ENCODE data around the gene RAB6A.

Gene RAB6A

DNA sequence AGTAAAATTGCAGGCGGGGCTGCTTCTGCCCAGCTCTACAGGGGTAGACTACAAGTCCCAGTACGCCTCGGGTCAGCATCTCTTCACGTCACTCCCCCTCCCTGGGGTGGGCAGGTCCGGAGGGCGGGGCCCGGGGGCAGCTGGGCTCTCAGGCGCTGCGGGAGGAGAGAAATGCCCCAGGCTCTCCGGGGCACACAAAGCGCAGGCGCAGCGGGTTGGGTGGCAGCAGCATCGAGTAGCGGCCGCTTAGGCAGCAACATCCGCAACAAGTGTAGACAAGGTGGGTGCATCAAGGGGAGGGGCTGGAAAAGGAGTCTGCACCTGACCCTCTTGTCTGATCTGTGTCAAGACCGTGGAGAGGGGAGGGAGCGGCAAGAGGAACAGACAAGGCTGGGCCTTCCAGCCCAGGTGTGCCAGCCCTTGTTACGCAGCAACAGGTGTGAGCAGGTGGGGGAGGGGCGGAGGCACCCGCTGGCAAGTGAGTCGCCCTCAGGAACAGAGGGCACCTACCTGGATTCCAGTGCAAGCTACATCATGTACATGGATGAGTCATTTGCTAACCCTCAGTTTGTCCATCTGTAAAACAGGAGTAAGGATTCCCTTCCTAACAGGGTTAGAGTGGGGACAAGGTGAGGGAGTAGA, 113.3 kb downstream of the RAB6A start:
- peak overlapping the region; percentile 95 for H3K27ac ChIP-seq
- TF ChIP-seq, protein P1, sequence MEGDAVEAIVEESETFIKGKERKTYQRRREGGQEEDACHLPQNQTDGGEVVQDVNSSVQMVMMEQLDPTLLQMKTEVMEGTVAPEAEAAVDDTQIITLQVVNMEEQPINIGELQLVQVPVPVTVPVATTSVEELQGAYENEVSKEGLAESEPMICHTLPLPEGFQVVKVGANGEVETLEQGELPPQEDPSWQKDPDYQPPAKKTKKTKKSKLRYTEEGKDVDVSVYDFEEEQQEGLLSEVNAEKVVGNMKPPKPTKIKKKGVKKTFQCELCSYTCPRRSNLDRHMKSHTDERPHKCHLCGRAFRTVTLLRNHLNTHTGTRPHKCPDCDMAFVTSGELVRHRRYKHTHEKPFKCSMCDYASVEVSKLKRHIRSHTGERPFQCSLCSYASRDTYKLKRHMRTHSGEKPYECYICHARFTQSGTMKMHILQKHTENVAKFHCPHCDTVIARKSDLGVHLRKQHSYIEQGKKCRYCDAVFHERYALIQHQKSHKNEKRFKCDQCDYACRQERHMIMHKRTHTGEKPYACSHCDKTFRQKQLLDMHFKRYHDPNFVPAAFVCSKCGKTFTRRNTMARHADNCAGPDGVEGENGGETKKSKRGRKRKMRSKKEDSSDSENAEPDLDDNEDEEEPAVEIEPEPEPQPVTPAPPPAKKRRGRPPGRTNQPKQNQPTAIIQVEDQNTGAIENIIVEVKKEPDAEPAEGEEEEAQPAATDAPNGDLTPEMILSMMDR (IDR thresholded peaks at IDR 0.05; ENCODE audit: low read depth, low read length) = no peak
- peak overlapping the region; percentile 74 for H3K4me3 ChIP-seq (ENCODE audit: low read depth, low read length)
- DNase-seq = peak; percentile 97
- H3K36me3 ChIP-seq = peaks cover 3% of the 10 kb centered on the region; the same call in 1 of the 2 replicates
- no peaks in the 10 kb centered on the region for H3K27me3 ChIP-seq (ENCODE audit: insufficient read depth, low read depth, severe bottlenecking)
- no peaks in the 10 kb centered on the region for H3K9me3 ChIP-seq (ENCODE audit: severe bottlenecking)

DNA sequence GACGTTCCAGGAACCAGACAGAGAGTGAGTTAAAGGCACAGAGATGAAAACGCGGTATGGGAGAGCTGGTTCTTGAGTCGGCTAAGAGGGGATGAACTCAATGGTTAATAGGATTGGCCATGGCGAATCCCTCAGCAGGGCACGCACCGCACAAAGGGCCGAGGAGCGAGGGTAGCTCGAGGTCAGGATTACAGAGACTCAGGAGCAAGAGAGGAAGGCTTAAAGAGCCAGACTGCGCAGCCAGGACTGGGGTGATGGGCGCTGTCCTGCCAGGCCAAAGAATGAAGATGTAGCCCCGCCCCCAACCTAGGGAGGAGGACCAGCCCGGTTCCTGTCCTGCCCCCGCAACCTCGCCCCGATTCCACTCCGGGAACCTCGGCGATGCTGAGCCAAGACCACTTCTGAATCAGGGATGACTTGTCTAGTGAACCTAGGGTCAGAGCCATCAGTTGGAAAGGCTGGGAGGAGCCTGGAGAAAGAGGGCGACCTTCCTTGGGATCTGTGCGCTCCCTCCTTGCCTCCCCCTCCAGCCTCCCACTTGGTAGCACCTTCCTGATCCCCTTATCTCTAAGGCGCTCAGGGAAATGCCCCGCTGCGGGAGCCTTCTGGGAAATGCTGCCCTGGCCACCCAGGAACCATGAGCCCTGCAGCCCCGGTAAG, 114.8 kb downstream of the RAB6A start, which contains the start of gene PLEKHB1:
Gene PLEKHB1, plus strand, starts transcription at position 610 of the 660 bp plus-strand sequence. Its CDS starts 28 bp downstream, at position 638.
- Histone ChIP-seq H3K27ac (peak within 1 kb of the TSS; percentile 95), H3K36me3 (peaks cover 3% of the 10 kb centered on the region; the same call in 1 of the 2 replicates), H3K27me3 (ENCODE audit: insufficient read depth, low read depth, severe bottlenecking) (no peaks in the 10 kb centered on the region), H3K4me3 (ENCODE audit: low read depth, low read length) (peak within 1 kb of the TSS; percentile 74), H3K9me3 (ENCODE audit: severe bottlenecking) (no peaks in the 10 kb centered on the region)
- TF ChIP-seq, protein P1 (IDR thresholded peaks at IDR 0.05; ENCODE audit: low read depth, low read length) = no peak
- peak; percentile 99 for DNase-seq

- Histone ChIP-seq H3K27ac (peak overlapping the region; percentile 95), H3K36me3 (peaks cover under 1% of the 10 kb centered on the region; the same call in 1 of the 2 replicates), H3K9me3 (ENCODE audit: severe bottlenecking) (no peaks in the 10 kb centered on the region), H3K27me3 (ENCODE audit: insufficient read depth, low read depth, severe bottlenecking) (no peaks in the 10 kb centered on the region), H3K4me3 (ENCODE audit: low read depth, low read length) (peak overlapping the region; percentile 55)
- TF ChIP-seq, protein P1 (IDR thresholded peaks at IDR 0.05; ENCODE audit: low read depth, low read length) = no peak
- DNase-seq = peak; percentile 84
Measured at GRCh38 chr11:73645121-73645969, 115.5 kb downstream of the RAB6A start.

DNA sequence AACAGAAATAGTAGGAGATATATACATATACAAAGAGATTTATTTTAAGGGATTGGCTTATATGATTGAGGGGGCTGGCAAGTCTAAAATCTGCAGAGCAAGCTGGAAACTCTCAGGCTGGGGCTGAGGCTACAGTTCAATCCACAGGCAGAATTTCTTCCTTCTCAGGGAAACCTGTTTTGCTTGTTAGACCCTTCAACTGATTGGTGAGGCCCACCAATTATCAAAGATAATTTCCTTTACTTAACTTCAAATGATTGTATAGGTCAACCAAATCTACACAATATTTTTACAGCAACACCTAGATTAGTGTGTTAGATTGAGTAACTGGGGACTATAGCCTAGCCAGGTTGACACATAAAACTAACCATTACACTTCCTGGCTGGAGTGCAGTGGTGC, 119.2 kb downstream of the RAB6A start:
- H3K27ac ChIP-seq = no peak overlapping the region
- H3K9me3 ChIP-seq (ENCODE audit: severe bottlenecking) = no peaks in the 10 kb centered on the region
- H3K27me3 ChIP-seq (ENCODE audit: insufficient read depth, low read depth, severe bottlenecking) = no peaks in the 10 kb centered on the region
- no peak for DNase-seq
- no peaks in the 10 kb centered on the region for H3K36me3 ChIP-seq
- H3K4me3 ChIP-seq (ENCODE audit: low read depth, low read length) = no peak overlapping the region
- TF ChIP-seq, protein P1 (IDR thresholded peaks at IDR 0.05; ENCODE audit: low read depth, low read length) = no peak

DNA sequence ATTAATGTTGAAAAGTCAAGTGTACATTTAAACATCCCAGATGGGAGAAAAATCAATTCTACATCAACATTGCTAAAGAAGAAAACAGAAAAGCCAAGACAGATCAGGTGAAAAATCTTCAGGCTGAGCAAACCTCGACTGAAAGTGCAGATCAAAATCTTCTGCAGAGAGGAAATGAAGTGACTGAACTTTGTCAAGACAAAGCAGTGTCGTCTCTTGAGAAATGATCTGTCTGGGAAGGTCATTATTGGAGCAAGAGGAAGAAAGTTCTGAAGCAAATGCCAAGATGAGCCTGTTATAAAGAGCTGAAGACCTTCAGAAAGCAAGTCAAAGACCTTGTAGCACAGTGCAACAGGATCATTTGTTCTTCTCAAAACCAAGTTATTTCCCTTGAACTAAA, 120.3 kb downstream of the RAB6A start:
- H3K27me3 ChIP-seq (ENCODE audit: insufficient read depth, low read depth, severe bottlenecking) = no peaks in the 10 kb centered on the region
- no peak overlapping the region for H3K27ac ChIP-seq
- H3K4me3 ChIP-seq (ENCODE audit: low read depth, low read length) = no peak overlapping the region

More for the DNA sequence above, 120.3 kb downstream of the RAB6A start:
- DNase-seq = no peak
- Histone ChIP-seq H3K36me3 (no peaks in the 10 kb centered on the region), H3K9me3 (ENCODE audit: severe bottlenecking) (no peaks in the 10 kb centered on the region)
- TF ChIP-seq, protein P1 (IDR thresholded peaks at IDR 0.05; ENCODE audit: low read depth, low read length) = no peak

All from WERI-Rb-1 (cell line).